HepG2 (cell line): ENCODE measurements around the gene DIAPH3. TPM values are rescaled to one million over a fixed set of nuclear protein-coding genes. Genes with fewer than 3 reads are reported as not detected.

Source experiments
- ATAC-seq: fragments of 200-7000 bp; cut with Tn5 transposase; 3 replicates; pipeline ENCODE4 v1.9.1; 2020; ENCODE audit warnings: mild to moderate bottlenecking, moderate library complexity
- BruUV-seq: library from RNA; stranded (reverse); fragments of 400-500 nt; replicated peaks from 2 replicates; lab custom pipeline; 2021; lab: Mats Ljungman, UMichigan
- CTCF ChIA-PET: fragments of 300-600 bp; formaldehyde crosslinking; extraction: SDS; loops from one replicate; lab custom pipeline; 2021; ENCODE audit warnings: low total read pairs, inconsistent platforms, low intra/inter-chr PET ratio; lab: Yijun Ruan, JAX
- POLR2A ChIA-PET: fragments of 350-600 bp; sonication (Branson Sonifier 250); formaldehyde crosslinking; loops from one replicate; lab custom pipeline; 2020; ENCODE audit warnings: antibody characterized with exemption, inconsistent platforms; lab: Yijun Ruan, JAX
- DNase-seq: peaks from one replicate; pipeline ENCODE4 v3.0.0-alpha.2; 2015; ENCODE audit warnings: low spot score
- FAIRE-seq: peaks from 3 replicates; lab custom pipeline; 2011; peaks lifted over from hg19 to GRCh38; lab: Jason Lieb, UNC
- H2AFZ ChIP-seq: one replicate; pipeline ENCODE4 v1.6.1; 2011; ENCODE audit warnings: low read length, inconsistent platforms
- H3K27ac ChIP-seq: fragments of 300-600 bp; 3 replicates; pipeline ENCODE4 v1.8.0; 2011; ENCODE audit warnings: mixed run types, mild to moderate bottlenecking, mixed read lengths, low read length, inconsistent platforms; ENCODE audit not compliant: insufficient read depth; ENCODE audit errors: extremely low read length
- H3K27me3 ChIP-seq, 2 experiments: fragments of 200-600 bp in 1 of 2; 2 replicates in 1 of 2; 3 replicates in 1 of 2; pipeline versions ENCODE4 v1.6.0 to v1.8.0; 2011; ENCODE audit warnings: low read length in 2 of 2, mild to moderate bottlenecking in 2 of 2, moderate library complexity in 2 of 2, inconsistent platforms in 1 of 2; ENCODE audit not compliant: insufficient read depth in 2 of 2, control insufficient read depth in 1 of 2
- H3K36me3 ChIP-seq, 2 experiments: fragments of 200-600 bp in 1 of 2; replicated peaks in 1 of 2; 2 replicates in 1 of 2; 3 replicates in 1 of 2; pipeline versions ENCODE4 v1.5.1 to v1.8.0; 2011; ENCODE audit warnings: low read length in 2 of 2, inconsistent platforms in 1 of 2; ENCODE audit not compliant: insufficient read depth in 2 of 2, control insufficient read depth in 1 of 2
- H3K4me1 ChIP-seq: 2 replicates; pipeline ENCODE4 v1.5.1; 2012; ENCODE audit warnings: low read length, inconsistent platforms; ENCODE audit not compliant: insufficient read depth
- H3K4me2 ChIP-seq: 2 replicates; pipeline ENCODE4 v1.6.0; 2011; ENCODE audit warnings: low read depth, low read length, inconsistent platforms
- H3K4me3 ChIP-seq, 3 experiments: fragments of 200-600 bp in 1 of 3; sonication (generic), shearing (Covaris generic) in 1 of 3; replicated peaks in 1 of 3; 2 replicates each; pipeline ENCODE4 v1.5.1; 2011 to 2016; ENCODE audit warnings: low read length in 3 of 3, inconsistent platforms in 2 of 3, low read depth in 2 of 3, mild to moderate bottlenecking in 2 of 3, control low read depth in 1 of 3, mixed read lengths in 1 of 3; ENCODE audit not compliant: insufficient read depth in 1 of 3
- H3K79me2 ChIP-seq: one replicate; pipeline ENCODE4 v1.6.1; 2011; ENCODE audit warnings: low read length, inconsistent platforms; ENCODE audit not compliant: insufficient read depth
- H3K9ac ChIP-seq: 2 replicates; pipeline ENCODE4 v1.6.0; 2011; ENCODE audit warnings: mild to moderate bottlenecking, low read depth, low read length, inconsistent platforms; ENCODE audit not compliant: insufficient read depth
- H3K9me3 ChIP-seq: 2 replicates; pipeline ENCODE4 v1.5.1; 2012; ENCODE audit warnings: mild to moderate bottlenecking, low read length
- H4K20me1 ChIP-seq: 2 replicates; pipeline ENCODE4 v1.6.0; 2011; ENCODE audit warnings: inconsistent platforms, mild to moderate bottlenecking, low read length, moderate library complexity; ENCODE audit not compliant: insufficient read depth
- CCDC6 ChIP-seq: sonication (generic); formaldehyde crosslinking; IDR thresholded peaks from 2 replicates; pipeline ENCODE4 v1.8.1; 2022; ENCODE audit warnings: mild to moderate bottlenecking, missing genetic modification reagents, moderate library complexity
- IKZF4 ChIP-seq: sonication (generic); formaldehyde crosslinking; IDR thresholded peaks from 2 replicates; pipeline ENCODE4 v1.5.1; 2020; ENCODE audit warnings: borderline replicate concordance, mild to moderate bottlenecking, low read depth, missing genetic modification reagents; ENCODE audit errors: not compliant biosample characterization
- MAZ ChIP-seq, 2 experiments: sonication (generic) in 1 of 2; formaldehyde crosslinking in 1 of 2; IDR thresholded peaks; 2 replicates each; pipeline versions ENCODE4 v1.5.0 to v1.6.1; 2012 to 2020; ENCODE audit warnings: low read depth in 2 of 2, mild to moderate bottlenecking in 2 of 2, borderline replicate concordance in 1 of 2, improper control_type of control experiment in 1 of 2, low read length in 1 of 2, missing genetic modification reagents in 1 of 2, moderate library complexity in 1 of 2
- SMARCC2 ChIP-seq: fragments of 450-650 bp; IDR thresholded peaks from 2 replicates; pipeline ENCODE4 v1.6.1; 2017; ENCODE audit warnings: antibody characterized with exemption, mild to moderate bottlenecking
- SP140L ChIP-seq: sonication (generic); formaldehyde crosslinking; IDR thresholded peaks from 2 replicates; pipeline ENCODE4 v1.4.0; 2020; ENCODE audit warnings: missing genetic modification reagents, borderline replicate concordance
- TCF7 ChIP-seq: sonication (generic); IDR thresholded peaks from 2 replicates; pipeline ENCODE4 v1.6.1; 2016; ENCODE audit warnings: antibody characterized with exemption, low read depth
- TSC22D2 ChIP-seq: sonication (generic); formaldehyde crosslinking; IDR thresholded peaks from 2 replicates; pipeline ENCODE4 v1.5.1; 2020; ENCODE audit warnings: missing genetic modification reagents, mild to moderate bottlenecking, borderline replicate concordance
- ZNF20 ChIP-seq: sonication (generic); formaldehyde crosslinking; IDR thresholded peaks from 2 replicates; pipeline ENCODE4 v1.4.0; 2020; ENCODE audit warnings: mild to moderate bottlenecking, moderate library complexity, missing genetic modification reagents
- ZNF431 ChIP-seq: sonication (generic); formaldehyde crosslinking; IDR thresholded peaks from 2 replicates; pipeline ENCODE4 v1.9.0; 2022; ENCODE audit warnings: missing genetic modification reagents, low read depth, mild to moderate bottlenecking, borderline replicate concordance
- ZNF761 ChIP-seq: sonication (generic); formaldehyde crosslinking; conservative IDR thresholded peaks from 2 replicates; pipeline ENCODE4 v1.4.0; 2020; ENCODE audit warnings: mild to moderate bottlenecking, missing genetic modification reagents
- WGBS: methylation state at CpG from one replicate; pipeline ENCODE4 v1.1.6; 2017; ENCODE audit warnings: low lambda C conversion rate; 5-methylcytosine and 5-hydroxymethylcytosine counted together
- in situ Hi-C: cut with HindIII; loops from 2 replicates; pipeline ENCODE4 v1.10.0; 2017; ENCODE audit warnings: low pct_unique_long_range_greater_than_20kb; ENCODE audit not compliant: extremely low pct_ligation_motif_present
- intact Hi-C: fragments of 100-400 bp; cut with micrococcal nuclease; formaldehyde crosslinking; loops from one replicate; pipeline ENCODE4 v1.10.0; 2022; ENCODE audit not compliant: unreplicated experiment
- polyA plus RNA-seq, 8 experiments: library from polyadenylated mRNA; depleted of rRNA in 3 of 8; stranded (reverse) in 7 of 8; unstranded in 1 of 8; fragments of >200 nt; fragmentation: Illumina TruSeq in 4 of 8; extraction: Trizol in 4 of 8; gene quantifications; 2 replicates each; pipeline versions ENCODE4 v1.2.1 to v1.2.3, GENCODE V29; 2011 to 2016; ENCODE audit warnings: low read depth in 4 of 8, missing spikeins in 1 of 8, mixed read lengths in 1 of 8; ENCODE audit not compliant: insufficient read depth in 1 of 8
- total RNA-seq, 5 experiments: library from RNA; depleted of rRNA; stranded (reverse); fragments of >200 nt; fragmentation: Illumina TruSeq; extraction: Trizol; gene quantifications; 2 replicates each; pipeline ENCODE4 v1.2.3, GENCODE V29; 2016; ENCODE audit warnings: low read depth in 1 of 5
- TF ChIP-seq, protein P1 (sequence below): sonication (generic); formaldehyde crosslinking; IDR thresholded peaks from 2 replicates; pipeline ENCODE4 v1.4.0; 2020; ENCODE audit warnings: missing genetic modification reagents; ENCODE audit errors: not compliant biosample characterization
- TF ChIP-seq, protein P2 (sequence below): sonication (generic); formaldehyde crosslinking; IDR thresholded peaks from 2 replicates; pipeline ENCODE4 v1.5.0; 2020; ENCODE audit warnings: missing genetic modification reagents
- TF ChIP-seq, protein P3 (sequence below): sonication (generic); formaldehyde crosslinking; IDR thresholded peaks from 2 replicates; pipeline ENCODE4 v1.4.0; 2020; ENCODE audit warnings: missing genetic modification reagents, borderline replicate concordance
- TF ChIP-seq, protein P4 (sequence below): sonication (generic); formaldehyde crosslinking; IDR thresholded peaks from 2 replicates; pipeline ENCODE4 v1.8.1; 2023; ENCODE audit warnings: missing genetic modification reagents, inconsistent platforms, borderline replicate concordance

The DIAPH3 gene
- total and polyA plus RNA-seq, 2 of the 13 experiments (the other 11 are each of a cell fraction or from before 2014, with no cell fraction given) = 4.0 to 9.3 TPM

DNA sequence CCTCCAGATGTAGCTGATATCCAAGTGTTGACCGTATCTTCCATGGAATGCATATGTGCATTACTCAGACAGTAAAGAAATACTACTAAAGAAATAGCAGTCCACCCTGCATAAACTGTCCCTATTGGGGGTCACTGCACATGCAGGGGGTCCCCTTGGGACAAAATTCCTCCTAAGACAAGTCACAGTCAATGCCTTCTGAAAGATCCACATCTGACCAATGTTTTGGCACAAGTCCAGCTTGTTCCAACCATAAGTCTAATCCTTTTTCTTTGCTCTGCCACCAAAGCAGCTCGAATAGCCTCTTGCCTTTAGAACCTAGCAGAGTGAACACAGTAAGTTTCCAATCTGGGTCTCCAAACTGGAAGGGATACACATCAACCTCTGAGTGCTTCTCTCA, 87.9 kb downstream of the DIAPH3 start:
- intact Hi-C loops (no loop called here), in situ Hi-C loops (no loop called here)
- no peak for DNase-seq
- Histone ChIP-seq H3K27ac (no peak overlapping the region), H4K20me1 (no peaks in the 10 kb centered on the region), H3K9ac (no peak overlapping the region), H3K27me3 (no peaks in the 10 kb centered on the region), H3K4me3 (no peak overlapping the region), H2AFZ (no peak overlapping the region), H3K79me2 (no peaks in the 10 kb centered on the region), H3K9me3 (no peaks in the 10 kb centered on the region), H3K4me2 (no peak overlapping the region), H3K4me1 (no peaks in the 10 kb centered on the region), H3K36me3 (no peaks in the 10 kb centered on the region)
- CTCF ChIA-PET = no interaction called here
- WGBS = 97% methylated on average over 2 of the region's 2 CpGs
- POLR2A ChIA-PET = no interaction called here
- no peak for FAIRE-seq
- ATAC-seq = no peak
- no TSS peak for BruUV-seq
- TF ChIP-seq ZNF431 (CRISPR knock-in tag) (no peak), MAZ (IDR thresholded peaks at IDR 0.05; ENCODE audit: borderline replicate concordance, low read depth, low read length) (no peak), MAZ (CRISPR knock-in tag; IDR thresholded peaks at IDR 0.05; ENCODE audit: low read depth) (no peak), ZNF20 (CRISPR knock-in tag) (no peak), CCDC6 (CRISPR knock-in tag) (no peak), TSC22D2 (CRISPR knock-in tag) (no peak), TCF7 (no peak), ZNF761 (no peak), SMARCC2 (no peak), SP140L (CRISPR knock-in tag) (no peak), IKZF4 (CRISPR knock-in tag) (no peak)
- TF ChIP-seq, protein P1, sequence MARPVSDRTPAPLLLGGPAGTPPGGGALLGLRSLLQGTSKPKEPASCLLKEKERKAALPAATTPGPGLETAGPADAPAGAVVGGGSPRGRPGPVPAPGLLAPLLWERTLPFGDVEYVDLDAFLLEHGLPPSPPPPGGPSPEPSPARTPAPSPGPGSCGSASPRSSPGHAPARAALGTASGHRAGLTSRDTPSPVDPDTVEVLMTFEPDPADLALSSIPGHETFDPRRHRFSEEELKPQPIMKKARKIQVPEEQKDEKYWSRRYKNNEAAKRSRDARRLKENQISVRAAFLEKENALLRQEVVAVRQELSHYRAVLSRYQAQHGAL = no peak
- TF ChIP-seq, protein P2, sequence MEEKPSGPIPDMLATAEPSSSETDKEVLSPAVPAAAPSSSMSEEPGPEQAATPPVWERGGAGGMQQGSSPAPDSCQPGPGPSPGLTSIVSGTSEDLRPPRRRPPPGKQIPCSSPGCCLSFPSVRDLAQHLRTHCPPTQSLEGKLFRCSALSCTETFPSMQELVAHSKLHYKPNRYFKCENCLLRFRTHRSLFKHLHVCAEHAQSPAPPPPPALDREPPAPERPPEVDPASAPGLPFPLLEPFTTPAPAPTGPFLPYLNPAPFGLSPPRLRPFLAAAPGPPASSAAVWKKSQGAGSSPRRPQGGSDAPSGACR (CRISPR knock-in tag) = no peak
- TF ChIP-seq, protein P3, sequence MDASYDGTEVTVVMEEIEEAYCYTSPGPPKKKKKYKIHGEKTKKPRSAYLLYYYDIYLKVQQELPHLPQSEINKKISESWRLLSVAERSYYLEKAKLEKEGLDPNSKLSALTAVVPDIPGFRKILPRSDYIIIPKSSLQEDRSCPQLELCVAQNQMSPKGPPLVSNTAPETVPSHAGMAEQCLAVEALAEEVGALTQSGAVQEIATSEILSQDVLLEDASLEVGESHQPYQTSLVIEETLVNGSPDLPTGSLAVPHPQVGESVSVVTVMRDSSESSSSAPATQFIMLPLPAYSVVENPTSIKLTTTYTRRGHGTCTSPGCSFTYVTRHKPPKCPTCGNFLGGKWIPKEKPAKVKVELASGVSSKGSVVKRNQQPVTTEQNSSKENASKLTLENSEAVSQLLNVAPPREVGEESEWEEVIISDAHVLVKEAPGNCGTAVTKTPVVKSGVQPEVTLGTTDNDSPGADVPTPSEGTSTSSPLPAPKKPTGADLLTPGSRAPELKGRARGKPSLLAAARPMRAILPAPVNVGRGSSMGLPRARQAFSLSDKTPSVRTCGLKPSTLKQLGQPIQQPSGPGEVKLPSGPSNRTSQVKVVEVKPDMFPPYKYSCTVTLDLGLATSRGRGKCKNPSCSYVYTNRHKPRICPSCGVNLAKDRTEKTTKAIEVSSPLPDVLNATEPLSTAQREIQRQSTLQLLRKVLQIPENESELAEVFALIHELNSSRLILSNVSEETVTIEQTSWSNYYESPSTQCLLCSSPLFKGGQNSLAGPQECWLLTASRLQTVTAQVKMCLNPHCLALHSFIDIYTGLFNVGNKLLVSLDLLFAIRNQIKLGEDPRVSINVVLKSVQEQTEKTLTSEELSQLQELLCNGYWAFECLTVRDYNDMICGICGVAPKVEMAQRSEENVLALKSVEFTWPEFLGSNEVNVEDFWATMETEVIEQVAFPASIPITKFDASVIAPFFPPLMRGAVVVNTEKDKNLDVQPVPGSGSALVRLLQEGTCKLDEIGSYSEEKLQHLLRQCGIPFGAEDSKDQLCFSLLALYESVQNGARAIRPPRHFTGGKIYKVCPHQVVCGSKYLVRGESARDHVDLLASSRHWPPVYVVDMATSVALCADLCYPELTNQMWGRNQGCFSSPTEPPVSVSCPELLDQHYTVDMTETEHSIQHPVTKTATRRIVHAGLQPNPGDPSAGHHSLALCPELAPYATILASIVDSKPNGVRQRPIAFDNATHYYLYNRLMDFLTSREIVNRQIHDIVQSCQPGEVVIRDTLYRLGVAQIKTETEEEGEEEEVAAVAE (CRISPR knock-in tag) = no peak
- TF ChIP-seq, protein P4, sequence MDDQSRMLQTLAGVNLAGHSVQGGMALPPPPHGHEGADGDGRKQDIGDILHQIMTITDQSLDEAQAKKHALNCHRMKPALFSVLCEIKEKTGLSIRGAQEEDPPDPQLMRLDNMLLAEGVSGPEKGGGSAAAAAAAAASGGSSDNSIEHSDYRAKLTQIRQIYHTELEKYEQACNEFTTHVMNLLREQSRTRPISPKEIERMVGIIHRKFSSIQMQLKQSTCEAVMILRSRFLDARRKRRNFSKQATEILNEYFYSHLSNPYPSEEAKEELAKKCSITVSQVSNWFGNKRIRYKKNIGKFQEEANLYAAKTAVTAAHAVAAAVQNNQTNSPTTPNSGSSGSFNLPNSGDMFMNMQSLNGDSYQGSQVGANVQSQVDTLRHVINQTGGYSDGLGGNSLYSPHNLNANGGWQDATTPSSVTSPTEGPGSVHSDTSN (CRISPR knock-in tag) = no peak
